MM.1S (cell line): Measurements from ENCODE around the gene KRTAP5-9.

ENCODE experiments used
- DNase-seq: peaks from one replicate; pipeline ENCODE4 v3.0.0-alpha.2; 2015
- H2AFZ ChIP-seq: fragments of 300-600 bp; sonication (generic); 2 replicates; pipeline ENCODE4 v1.6.0; 2016; ENCODE audit warnings: antibody characterized with exemption, low read length
- H3F3A ChIP-seq: fragments of 300-600 bp; sonication (generic); 2 replicates; pipeline ENCODE4 v1.6.1; 2016; ENCODE audit warnings: mild to moderate bottlenecking, antibody characterized with exemption, low read length, moderate library complexity, mixed read lengths; ENCODE audit not compliant: insufficient read depth
- H3K27ac ChIP-seq: fragments of 300-600 bp; sonication (generic); 2 replicates; pipeline ENCODE4 v1.5.1; 2016; ENCODE audit warnings: mild to moderate bottlenecking, low read length
- H3K27me3 ChIP-seq: fragments of 300-600 bp; sonication (generic); replicated peaks from 2 replicates; pipeline ENCODE4 v1.6.0; 2016; ENCODE audit warnings: low read length; ENCODE audit not compliant: insufficient read depth
- H3K36me3 ChIP-seq: fragments of 300-600 bp; sonication (generic); replicated peaks from 2 replicates; pipeline ENCODE4 v1.6.1; 2016; ENCODE audit warnings: mild to moderate bottlenecking, low read length, mixed read lengths; ENCODE audit not compliant: insufficient read depth
- H3K4me1 ChIP-seq: fragments of 300-600 bp; sonication (generic); 2 replicates; pipeline ENCODE4 v1.6.1; 2016; ENCODE audit warnings: low read length, mixed read lengths
- H3K4me2 ChIP-seq: fragments of 300-600 bp; sonication (generic); 2 replicates; pipeline ENCODE4 v1.6.0; 2016; ENCODE audit warnings: low read depth, low read length
- H3K4me3 ChIP-seq: fragments of 300-600 bp; sonication (generic); 2 replicates; pipeline ENCODE4 v1.5.1; 2016; ENCODE audit warnings: low read length, mixed read lengths
- H3K79me2 ChIP-seq: fragments of 300-600 bp; sonication (generic); 2 replicates; pipeline ENCODE4 v1.6.1; 2016; ENCODE audit warnings: mixed run types, low read length, mixed read lengths
- H3K9ac ChIP-seq: fragments of 300-600 bp; sonication (generic); 2 replicates; pipeline ENCODE4 v1.6.1; 2016; ENCODE audit warnings: low read length, mixed read lengths
- H3K9me2 ChIP-seq: fragments of 300-600 bp; sonication (generic); replicated peaks from 2 replicates; pipeline ENCODE4 v1.6.1; 2016; ENCODE audit warnings: mild to moderate bottlenecking, low read length, mixed read lengths; ENCODE audit not compliant: insufficient read depth
- H3K9me3 ChIP-seq: fragments of 300-600 bp; sonication (generic); replicated peaks from 2 replicates; pipeline ENCODE4 v1.6.1; 2016; ENCODE audit warnings: mild to moderate bottlenecking, low read length, mixed read lengths; ENCODE audit not compliant: insufficient read depth
- H4K20me1 ChIP-seq: fragments of 300-600 bp; sonication (generic); 2 replicates; pipeline ENCODE4 v1.6.1; 2016; ENCODE audit warnings: mild to moderate bottlenecking, low read length, moderate library complexity, mixed read lengths; ENCODE audit not compliant: insufficient read depth
- CTCF ChIP-seq: fragments of 300-600 bp; sonication (generic); IDR thresholded peaks from 2 replicates; pipeline ENCODE4 v1.5.1; 2016; ENCODE audit warnings: antibody characterized with exemption, low read length, mixed read lengths
- EZH2 ChIP-seq: fragments of 300-600 bp; sonication (generic); optimal IDR thresholded peaks from 2 replicates; pipeline ENCODE3; 2017; ENCODE audit warnings: low read depth, mild to moderate bottlenecking, antibody characterized with exemption, low read length, mixed read lengths
- EZH2phosphoT487 ChIP-seq: fragments of 300-600 bp; sonication (generic); IDR thresholded peaks from 2 replicates; pipeline ENCODE4 v1.6.1; 2018; ENCODE audit warnings: antibody characterized with exemption, low read length

KRTAP5-9 gene

GRCh38 chr11:71502871-71503435 lies 45.3 kb upstream of the KRTAP5-9 start:
- H3K4me2 ChIP-seq, result no peak overlapping the region
- peaks cover 3% of the 10 kb centered on the region; the same call in 1 of the 2 replicates for H3K36me3 ChIP-seq
- H3K27me3 ChIP-seq, result no peaks in the 10 kb centered on the region
- no peaks in the 10 kb centered on the region for H4K20me1 ChIP-seq
- peaks cover 5% of the 10 kb centered on the region for H3K4me1 ChIP-seq
- H3K9ac ChIP-seq, result no peak overlapping the region
- TF ChIP-seq EZH2phosphoT487, result no peak
- H2AFZ ChIP-seq, result no peak overlapping the region
- H3K27ac ChIP-seq, result no peak overlapping the region
- DNase-seq, result no peak
- no peak overlapping the region for H3K4me3 ChIP-seq
- H3F3A ChIP-seq, result no peaks in the 10 kb centered on the region
- no peaks in the 10 kb centered on the region for H3K79me2 ChIP-seq
- H3K9me2 ChIP-seq, result no peaks in the 10 kb centered on the region
- no peaks in the 10 kb centered on the region for H3K9me3 ChIP-seq

GRCh38 chr11:71504531-71504930 lies 43.7 kb upstream of the KRTAP5-9 start:
- Histone ChIP-seq H3K9ac (no peak overlapping the region), H3K4me3 (no peak overlapping the region), H3K9me3 (no peaks in the 10 kb centered on the region), H3K27me3 (no peaks in the 10 kb centered on the region), H3K9me2 (no peaks in the 10 kb centered on the region), H3K4me2 (no peak overlapping the region), H3K36me3 (no peaks in the 10 kb centered on the region), H4K20me1 (no peaks in the 10 kb centered on the region), H3K79me2 (no peaks in the 10 kb centered on the region), H3F3A (no peaks in the 10 kb centered on the region), H3K4me1 (peaks cover 5% of the 10 kb centered on the region), H2AFZ (no peak overlapping the region), H3K27ac (no peak overlapping the region)
- TF ChIP-seq CTCF, result no peak
- TF ChIP-seq EZH2phosphoT487, result no peak
- TF ChIP-seq EZH2, result no peak
- no peak for DNase-seq

GRCh38 chr11:71505001-71505400 lies 43.2 kb upstream of the KRTAP5-9 start:
- H3K4me3 ChIP-seq, result no peak overlapping the region
- no peak overlapping the region for H2AFZ ChIP-seq
- H3K27me3 ChIP-seq, result no peaks in the 10 kb centered on the region
- H3K9me3 ChIP-seq, result no peaks in the 10 kb centered on the region
- no peaks in the 10 kb centered on the region for H3K9me2 ChIP-seq
- no peaks in the 10 kb centered on the region for H3K36me3 ChIP-seq
- no peaks in the 10 kb centered on the region for H4K20me1 ChIP-seq
- peaks cover 5% of the 10 kb centered on the region for H3K4me1 ChIP-seq
- H3K79me2 ChIP-seq, result no peaks in the 10 kb centered on the region
- no peak overlapping the region for H3K9ac ChIP-seq
- no peak overlapping the region for H3K4me2 ChIP-seq
- DNase-seq, result no peak
- no peak overlapping the region for H3K27ac ChIP-seq
- TF ChIP-seq EZH2phosphoT487 (no peak), CTCF (no peak), EZH2 (no peak)
- no peaks in the 10 kb centered on the region for H3F3A ChIP-seq

- Histone ChIP-seq H3K27me3 (no peaks in the 10 kb centered on the region), H3K4me2 (no peak overlapping the region), H3K9ac (no peak overlapping the region)
These were observed 42.4 kb upstream of the KRTAP5-9 start for GRCh38 chr11:71505781-71506180.

More at GRCh38 chr11:71505781-71506180, 42.4 kb upstream of the KRTAP5-9 start:
- Histone ChIP-seq H3K4me3 (no peak overlapping the region), H3F3A (no peaks in the 10 kb centered on the region), H3K79me2 (no peaks in the 10 kb centered on the region), H2AFZ (no peak overlapping the region), H3K36me3 (no peaks in the 10 kb centered on the region), H3K27ac (no peak overlapping the region), H4K20me1 (no peaks in the 10 kb centered on the region), H3K4me1 (peaks cover 5% of the 10 kb centered on the region), H3K9me2 (no peaks in the 10 kb centered on the region), H3K9me3 (no peaks in the 10 kb centered on the region)
- DNase-seq, result no peak
- TF ChIP-seq EZH2phosphoT487 (no peak), CTCF (no peak), EZH2 (no peak)
